ENCODE results near the gene CABLES1.

The CABLES1 gene

GRCh38 chr18:23210526-23210925 is 75.2 kb downstream of the CABLES1 start:
- Mint-ChIP-seq H3K4me1 (no peaks in the 10 kb centered on the region), H3K27ac (no peak overlapping the region), H3K9me3 (peaks cover 5% of the 10 kb centered on the region), H3K27me3 (peaks cover 15% of the 10 kb centered on the region), H3K4me3 (no peak overlapping the region), H3K36me3 (no peaks in the 10 kb centered on the region)
- DNase-seq (ENCODE audit: low spot score in 2 of 2) = no peak
- ATAC-seq (ENCODE audit: low read depth) = no peak

GRCh38 chr18:23211146-23211545 is 75.9 kb downstream of the CABLES1 start:
- DNase-seq (ENCODE audit: low spot score in 2 of 2) = no peak
- Mint-ChIP-seq H3K9me3 (peaks cover 5% of the 10 kb centered on the region), H3K4me3 (no peak overlapping the region), H3K4me1 (no peaks in the 10 kb centered on the region), H3K36me3 (no peaks in the 10 kb centered on the region), H3K27me3 (peaks cover 15% of the 10 kb centered on the region), H3K27ac (no peak overlapping the region)
- no peak for ATAC-seq (ENCODE audit: low read depth)

- Mint-ChIP-seq H3K4me1 (no peaks in the 10 kb centered on the region), H3K27me3 (peaks cover 13% of the 10 kb centered on the region), H3K36me3 (no peaks in the 10 kb centered on the region), H3K9me3 (peaks cover 5% of the 10 kb centered on the region), H3K27ac (no peak overlapping the region), H3K4me3 (no peak overlapping the region)
- ATAC-seq (ENCODE audit: low read depth) (no peak), DNase-seq (ENCODE audit: low spot score in 2 of 2) (no peak)
Measured at GRCh38 chr18:23212161-23212560, 76.9 kb downstream of the CABLES1 start.

- DNase-seq (ENCODE audit: low spot score in 2 of 2) (no peak), ATAC-seq (ENCODE audit: low read depth) (no peak)
- no peak overlapping the region for H3K4me3 Mint-ChIP-seq
- no peaks in the 10 kb centered on the region for H3K4me1 Mint-ChIP-seq
- peaks cover 13% of the 10 kb centered on the region for H3K27me3 Mint-ChIP-seq
- peaks cover 4% of the 10 kb centered on the region for H3K9me3 Mint-ChIP-seq
- H3K36me3 Mint-ChIP-seq = no peaks in the 10 kb centered on the region
- no peak overlapping the region for H3K27ac Mint-ChIP-seq
Measured at GRCh38 chr18:23213200-23213599, 77.9 kb downstream of the CABLES1 start.

GRCh38 chr18:23217781-23218180 is 82.5 kb downstream of the CABLES1 start:
- Mint-ChIP-seq H3K27ac (no peak overlapping the region), H3K4me1 (no peaks in the 10 kb centered on the region), H3K9me3 (no peaks in the 10 kb centered on the region), H3K36me3 (peaks cover 2% of the 10 kb centered on the region), H3K4me3 (no peak overlapping the region), H3K27me3 (peaks cover 9% of the 10 kb centered on the region)
- DNase-seq (ENCODE audit: low spot score in 2 of 2) (no peak), ATAC-seq (ENCODE audit: low read depth) (no peak)

- Mint-ChIP-seq H3K4me1 (peaks cover 7% of the 10 kb centered on the region), H3K27ac (no peak overlapping the region), H3K9me3 (no peaks in the 10 kb centered on the region), H3K4me3 (no peak overlapping the region), H3K27me3 (peaks cover 9% of the 10 kb centered on the region), H3K36me3 (peaks cover 2% of the 10 kb centered on the region)
- ATAC-seq (ENCODE audit: low read depth) (no peak), DNase-seq (ENCODE audit: low spot score in 2 of 2) (no peak)
Measured at GRCh38 chr18:23220355-23220754, 85.1 kb downstream of the CABLES1 start.

- no peak for ATAC-seq (ENCODE audit: low read depth)
- no peaks in the 10 kb centered on the region for H3K9me3 Mint-ChIP-seq
- H3K36me3 Mint-ChIP-seq = no peaks in the 10 kb centered on the region
- peaks cover 6% of the 10 kb centered on the region for H3K27me3 Mint-ChIP-seq
- no peak for DNase-seq (ENCODE audit: low spot score in 2 of 2)
- H3K4me3 Mint-ChIP-seq = no peak overlapping the region
- no peak overlapping the region for H3K27ac Mint-ChIP-seq
- peaks cover 16% of the 10 kb centered on the region for H3K4me1 Mint-ChIP-seq
Measured at GRCh38 chr18:23223641-23224040, 88.4 kb downstream of the CABLES1 start.

- Mint-ChIP-seq H3K36me3 (no peaks in the 10 kb centered on the region), H3K27me3 (peaks cover 1% of the 10 kb centered on the region), H3K4me3 (no peak overlapping the region), H3K9me3 (no peaks in the 10 kb centered on the region), H3K27ac (peak overlapping the region; percentile 76), H3K4me1 (peaks cover 23% of the 10 kb centered on the region)
- no peak for DNase-seq (ENCODE audit: low spot score in 2 of 2)
- ATAC-seq (ENCODE audit: low read depth) = no peak
Measured at GRCh38 chr18:23225503-23225902, 90.2 kb downstream of the CABLES1 start.

- H3K9me3 Mint-ChIP-seq = no peaks in the 10 kb centered on the region
- H3K36me3 Mint-ChIP-seq = no peaks in the 10 kb centered on the region
- no peak for ATAC-seq (ENCODE audit: low read depth)
- H3K27ac Mint-ChIP-seq = peak overlapping the region; percentile 88
- H3K4me3 Mint-ChIP-seq = no peak overlapping the region
- peaks cover 28% of the 10 kb centered on the region for H3K4me1 Mint-ChIP-seq
- no peak for DNase-seq (ENCODE audit: low spot score in 2 of 2)
- peaks cover 1% of the 10 kb centered on the region for H3K27me3 Mint-ChIP-seq
Measured at GRCh38 chr18:23226391-23226790, 91.1 kb downstream of the CABLES1 start.

GRCh38 chr18:23226930-23227725 is 91.8 kb downstream of the CABLES1 start:
- DNase-seq (ENCODE audit: low spot score in 2 of 2) (no peak), ATAC-seq (ENCODE audit: low read depth) (no peak)
- H3K36me3 Mint-ChIP-seq = no peaks in the 10 kb centered on the region
- H3K27ac Mint-ChIP-seq = peak overlapping the region; percentile 88
- no peak overlapping the region for H3K4me3 Mint-ChIP-seq
- peaks cover 34% of the 10 kb centered on the region for H3K4me1 Mint-ChIP-seq
- no peaks in the 10 kb centered on the region for H3K9me3 Mint-ChIP-seq
- H3K27me3 Mint-ChIP-seq = peaks cover 1% of the 10 kb centered on the region

GRCh38 chr18:23227726-23228070 is 92.4 kb downstream of the CABLES1 start:
- no peaks in the 10 kb centered on the region for H3K36me3 Mint-ChIP-seq
- ATAC-seq (ENCODE audit: low read depth) (no peak), DNase-seq (ENCODE audit: low spot score in 2 of 2) (no peak)
- peaks cover 37% of the 10 kb centered on the region for H3K4me1 Mint-ChIP-seq
- H3K27me3 Mint-ChIP-seq = peaks cover 3% of the 10 kb centered on the region
- peak overlapping the region; percentile 88 for H3K27ac Mint-ChIP-seq
- H3K9me3 Mint-ChIP-seq = no peaks in the 10 kb centered on the region
- no peak overlapping the region for H3K4me3 Mint-ChIP-seq

- H3K27me3 Mint-ChIP-seq = peaks cover 7% of the 10 kb centered on the region
- H3K27ac Mint-ChIP-seq = peak overlapping the region; percentile 88
- no peaks in the 10 kb centered on the region for H3K9me3 Mint-ChIP-seq
- peak; percentile 13 for ATAC-seq (ENCODE audit: low read depth)
- no peaks in the 10 kb centered on the region for H3K36me3 Mint-ChIP-seq
- H3K4me3 Mint-ChIP-seq = no peak overlapping the region
- H3K4me1 Mint-ChIP-seq = peaks cover 37% of the 10 kb centered on the region
- no peak for DNase-seq (ENCODE audit: low spot score in 2 of 2)
Measured at GRCh38 chr18:23228102-23229061, 93.1 kb downstream of the CABLES1 start.

GRCh38 chr18:23229472-23229871 is 94.2 kb downstream of the CABLES1 start:
- DNase-seq (ENCODE audit: low spot score in 2 of 2) (no peak), ATAC-seq (ENCODE audit: low read depth) (no peak)
- peaks cover 34% of the 10 kb centered on the region for H3K4me1 Mint-ChIP-seq
- no peak overlapping the region for H3K4me3 Mint-ChIP-seq
- no peaks in the 10 kb centered on the region for H3K9me3 Mint-ChIP-seq
- H3K36me3 Mint-ChIP-seq = no peaks in the 10 kb centered on the region
- H3K27ac Mint-ChIP-seq = peak overlapping the region; percentile 86
- peaks cover 7% of the 10 kb centered on the region for H3K27me3 Mint-ChIP-seq

- Mint-ChIP-seq H3K9me3 (no peaks in the 10 kb centered on the region), H3K27ac (peak overlapping the region; percentile 91), H3K27me3 (peaks cover 8% of the 10 kb centered on the region), H3K4me1 (peaks cover 33% of the 10 kb centered on the region), H3K36me3 (no peaks in the 10 kb centered on the region), H3K4me3 (no peak overlapping the region)
- no peak for DNase-seq (ENCODE audit: low spot score in 2 of 2)
- no peak for ATAC-seq (ENCODE audit: low read depth)
Measured at GRCh38 chr18:23230686-23231085, 95.4 kb downstream of the CABLES1 start.
